ENCODE results near the gene DENND10.
"Not testable (repeated sequence)": the region's sequence is repeated elsewhere in the genome, so short reads cannot be mapped to it uniquely, and the experiment has no call there.

Gene DENND10

GRCh38 chr10:119135513-119135881 lies 31.6 kb downstream of the DENND10 start:
- Histone ChIP-seq H3K4me3 (ENCODE audit: low read depth, low read length) (no peak overlapping the region), H3K27me3 (no peaks in the 10 kb centered on the region), H3K9me3 (no peaks in the 10 kb centered on the region), H3K36me3 (peaks cover 17% of the 10 kb centered on the region), H3K4me1 (no peaks in the 10 kb centered on the region)
- no peak for DNase-seq
- no peak for TF ChIP-seq CTCF (IDR thresholded peaks at IDR 0.05; ENCODE audit: low read depth, low read length)

- H3K36me3 ChIP-seq, result peaks cover 20% of the 10 kb centered on the region
- no peaks in the 10 kb centered on the region for H3K27me3 ChIP-seq
- no peaks in the 10 kb centered on the region for H3K9me3 ChIP-seq
- no peak for TF ChIP-seq CTCF (IDR thresholded peaks at IDR 0.05; ENCODE audit: low read depth, low read length)
- H3K4me3 ChIP-seq (ENCODE audit: low read depth, low read length), result no peak overlapping the region
- no peak for DNase-seq
- no peaks in the 10 kb centered on the region for H3K4me1 ChIP-seq
Measured at GRCh38 chr10:119136084-119136483, 32.2 kb downstream of the DENND10 start.

GRCh38 chr10:119137878-119138277 lies 34.0 kb downstream of the DENND10 start:
- not testable (repeated sequence) for H3K4me1 ChIP-seq; H3K4me3 ChIP-seq (ENCODE audit: low read depth, low read length); H3K9me3 ChIP-seq; H3K27me3 ChIP-seq; DNase-seq
- TF ChIP-seq CTCF (IDR thresholded peaks at IDR 0.05; ENCODE audit: low read depth, low read length), result 0 out of 2 replicates have a peak, but pooled peaks have one; percentile 11
- H3K36me3 ChIP-seq, result peaks cover 23% of the 10 kb centered on the region

- Histone ChIP-seq H3K4me1 (peaks cover under 1% of the 10 kb centered on the region; the same call in 1 of the 2 replicates), H3K9me3 (no peaks in the 10 kb centered on the region), H3K36me3 (peaks cover 23% of the 10 kb centered on the region), H3K27me3 (no peaks in the 10 kb centered on the region), H3K4me3 (ENCODE audit: low read depth, low read length) (no peak overlapping the region)
- no peak for DNase-seq
- TF ChIP-seq CTCF (IDR thresholded peaks at IDR 0.05; ENCODE audit: low read depth, low read length), result no peak
Measured at GRCh38 chr10:119138346-119139306, 34.7 kb downstream of the DENND10 start.

- Histone ChIP-seq H3K27me3 (no peaks in the 10 kb centered on the region), H3K4me1 (peaks cover 6% of the 10 kb centered on the region), H3K4me3 (ENCODE audit: low read depth, low read length) (no peak overlapping the region), H3K36me3 (peaks cover 26% of the 10 kb centered on the region; the same call in 1 of the 2 replicates), H3K9me3 (no peaks in the 10 kb centered on the region)
- peak; percentile 60 for DNase-seq
- peak; percentile 75 for TF ChIP-seq CTCF (IDR thresholded peaks at IDR 0.05; ENCODE audit: low read depth, low read length)
Measured at GRCh38 chr10:119139464-119140067, 35.7 kb downstream of the DENND10 start.
